SK-N-SH (cell line): ENCODE results near the gene PKIB. TPM values are rescaled to one million over a fixed set of nuclear protein-coding genes. Genes with fewer than 3 reads are reported as not detected.

Source experiments
- CTCF ChIA-PET: fragments of 300-600, 350-600 bp; formaldehyde crosslinking; extraction: SDS; loops from one replicate; lab custom pipeline; 2021; lab: Yijun Ruan, JAX
- POLR2A ChIA-PET: fragments of 350-600 bp; sonication (Branson Sonifier 250); formaldehyde crosslinking; extraction: SDS; loops from one replicate; lab custom pipeline; 2020; ENCODE audit warnings: antibody characterized with exemption, inconsistent platforms; lab: Yijun Ruan, JAX
- DNase-seq: peaks from one replicate; pipeline ENCODE4 v3.0.0; 2012
- H2AFZ ChIP-seq: fragments of 200-600 bp; sonication (generic); 2 replicates; pipeline ENCODE4 v1.8.1; 2016; ENCODE audit warnings: antibody characterized with exemption, mild to moderate bottlenecking, low read depth
- H3F3A ChIP-seq: fragments of 200-600 bp; sonication (generic); replicated peaks from 2 replicates; pipeline ENCODE3; 2016; ENCODE audit warnings: antibody characterized with exemption, mild to moderate bottlenecking; ENCODE audit not compliant: insufficient read depth
- H3K27ac ChIP-seq, 2 experiments: fragments of 200-500 bp in 1 of 2; fragments of 200-600 bp in 1 of 2; sonication (Bioruptor generic) in 1 of 2; sonication (generic), shearing (Covaris generic) in 1 of 2; 2 replicates each; pipeline versions ENCODE4 v1.5.1 to v1.6.1; 2014 to 2016; ENCODE audit warnings: low read depth in 2 of 2, inconsistent platforms in 1 of 2, low read length in 1 of 2, mild to moderate bottlenecking in 1 of 2, mixed read lengths in 1 of 2
- H3K27me3 ChIP-seq: fragments of 200-600 bp; sonication (generic), shearing (Covaris generic); 2 replicates; pipeline ENCODE4 v1.6.1; 2016; ENCODE audit warnings: mixed run types; ENCODE audit not compliant: insufficient read depth
- H3K36me3 ChIP-seq, 2 experiments: fragments of 200-500 bp in 1 of 2; fragments of 200-600 bp in 1 of 2; sonication (Bioruptor generic) in 1 of 2; sonication (generic) in 1 of 2; replicated peaks in 1 of 2; 2 replicates each; pipeline versions ENCODE3 to v1.5.1; 2014 to 2016; ENCODE audit warnings: low read length in 1 of 2, mild to moderate bottlenecking in 1 of 2; ENCODE audit not compliant: insufficient read depth in 2 of 2, control insufficient read depth in 1 of 2
- H3K4me1 ChIP-seq, 2 experiments: fragments of 200-500 bp in 1 of 2; fragments of 200-600 bp in 1 of 2; sonication (Bioruptor generic) in 1 of 2; sonication (generic), shearing (Covaris generic) in 1 of 2; 2 replicates each; pipeline versions ENCODE4 v1.5.1 to v1.6.1; 2014 to 2016; ENCODE audit warnings: low read depth in 1 of 2, low read length in 1 of 2, mixed run types in 1 of 2; ENCODE audit not compliant: insufficient read depth in 2 of 2, control insufficient read depth in 1 of 2
- H3K4me2 ChIP-seq: fragments of 200-600 bp; sonication (generic), shearing (Covaris generic); 2 replicates; pipeline ENCODE4 v1.6.1; 2017; ENCODE audit warnings: mixed run types
- H3K4me3 ChIP-seq, 2 experiments: fragments of 200-500 bp in 1 of 2; fragments of 200-600 bp in 1 of 2; sonication (Bioruptor generic) in 1 of 2; sonication (generic), shearing (Covaris generic) in 1 of 2; 2 replicates each; pipeline versions ENCODE4 v1.5.1 to v1.8.1; 2014 to 2016; ENCODE audit warnings: low read depth in 2 of 2, inconsistent platforms in 1 of 2, low read length in 1 of 2, mild to moderate bottlenecking in 1 of 2, mixed read lengths in 1 of 2, moderate library complexity in 1 of 2
- H3K79me2 ChIP-seq: fragments of 200-600 bp; sonication (generic); 2 replicates; pipeline ENCODE4 v1.8.1; 2017; ENCODE audit warnings: mild to moderate bottlenecking; ENCODE audit not compliant: insufficient read depth
- H3K9ac ChIP-seq: fragments of 200-600 bp; sonication (generic); 2 replicates; pipeline ENCODE4 v1.6.1; 2017; ENCODE audit warnings: mixed run types
- H3K9me2 ChIP-seq: fragments of 200-600 bp; sonication (generic); 2 replicates; pipeline ENCODE4 v1.6.1; 2017; ENCODE audit warnings: mixed run types
- H3K9me3 ChIP-seq: fragments of 200-600 bp; sonication (generic); 2 replicates; pipeline ENCODE4 v1.6.1; 2017; ENCODE audit warnings: mixed run types, mild to moderate bottlenecking, moderate library complexity
- H4K20me1 ChIP-seq: fragments of 200-600 bp; sonication (generic); 2 replicates; pipeline ENCODE4 v1.6.1; 2017; ENCODE audit warnings: mild to moderate bottlenecking, mixed run types; ENCODE audit not compliant: insufficient read depth
- CTCF ChIP-seq: fragments of 200-600 bp; sonication (generic); IDR thresholded peaks from 2 replicates; pipeline ENCODE4 v1.6.1; 2017; ENCODE audit warnings: antibody characterized with exemption, mild to moderate bottlenecking, moderate library complexity
- ELF1 ChIP-seq: IDR thresholded peaks from 2 replicates; pipeline ENCODE4 v1.4.0; 2012
- EP300 ChIP-seq, 2 experiments: IDR thresholded peaks; 2 replicates each; pipeline versions ENCODE4 v1.4.0 to v1.6.1; 2012; ENCODE audit warnings: borderline replicate concordance in 1 of 2, low read depth in 1 of 2, low read length in 1 of 2
- EZH2phosphoT487 ChIP-seq: fragments of 200-600 bp; sonication (generic); IDR thresholded peaks from 2 replicates; pipeline ENCODE4 v1.6.1; 2017; ENCODE audit warnings: low read depth, mixed run types, mild to moderate bottlenecking, antibody characterized with exemption, moderate library complexity, borderline replicate concordance
- FOSL2 ChIP-seq: IDR thresholded peaks from 2 replicates; pipeline ENCODE4 v1.4.0; 2012; ENCODE audit warnings: low read depth, mild to moderate bottlenecking, moderate library complexity, borderline replicate concordance
- FOXJ3 ChIP-seq: sonication (generic); formaldehyde crosslinking; IDR thresholded peaks from 2 replicates; pipeline ENCODE4 v1.5.1; 2020; ENCODE audit warnings: mild to moderate bottlenecking, missing genetic modification reagents
- FOXM1 ChIP-seq: IDR thresholded peaks from 2 replicates; pipeline ENCODE4 v1.4.0; 2012; ENCODE audit warnings: low read depth, mild to moderate bottlenecking
- GATA2 ChIP-seq: sonication (generic); formaldehyde crosslinking; IDR thresholded peaks from 2 replicates; pipeline ENCODE4 v1.5.0; 2020; ENCODE audit warnings: mild to moderate bottlenecking, missing genetic modification reagents
- JUND ChIP-seq: IDR thresholded peaks from 2 replicates; pipeline ENCODE4 v1.4.0; 2012
- MEF2A ChIP-seq: IDR thresholded peaks from 2 replicates; pipeline ENCODE4 v1.4.0; 2012; ENCODE audit warnings: low read depth, borderline replicate concordance
- NRF1 ChIP-seq: IDR thresholded peaks from 2 replicates; pipeline ENCODE4 v1.6.1; 2012; ENCODE audit warnings: low read depth, mild to moderate bottlenecking, low read length
- RCOR1 ChIP-seq: fragments of 150-350 bp; IDR thresholded peaks from 2 replicates; pipeline ENCODE4 v1.6.1; 2017; ENCODE audit warnings: antibody characterized with exemption, low read length
- RFX5 ChIP-seq: IDR thresholded peaks from 2 replicates; pipeline ENCODE4 v1.6.1; 2012; ENCODE audit warnings: mild to moderate bottlenecking, improper control_type of control experiment, low read length
- TAF1 ChIP-seq: IDR thresholded peaks from 2 replicates; pipeline ENCODE4 v1.6.1; 2012; ENCODE audit warnings: low read depth, mild to moderate bottlenecking, low read length, moderate library complexity, borderline replicate concordance
- TCF12 ChIP-seq: IDR thresholded peaks from 2 replicates; pipeline ENCODE4 v1.4.0; 2012
- TEAD4 ChIP-seq: IDR thresholded peaks from 2 replicates; pipeline ENCODE4 v1.4.0; 2012; ENCODE audit warnings: mild to moderate bottlenecking, borderline replicate concordance; ENCODE audit not compliant: insufficient read depth
- YY1 ChIP-seq: IDR thresholded peaks from 2 replicates; pipeline ENCODE4 v1.4.0; 2012; ENCODE audit warnings: low read depth, mild to moderate bottlenecking
- WGBS: methylation state at CpG from one replicate; pipeline ENCODE4 v1.1.6; 2017; ENCODE audit warnings: low lambda C conversion rate; 5-methylcytosine and 5-hydroxymethylcytosine counted together
- polyA plus RNA-seq, 3 experiments: library from polyadenylated mRNA; depleted of rRNA; stranded (reverse); fragments of >200 nt; gene quantifications; 2 replicates each; pipeline ENCODE4 v1.2.3, GENCODE V29; 2012
- TF ChIP-seq, protein P1 (sequence below): fragments of 150-350 bp; IDR thresholded peaks from 2 replicates; pipeline ENCODE4 v1.6.1; 2017; ENCODE audit warnings: antibody characterized with exemption, low read length, low read depth, borderline replicate concordance
- TF ChIP-seq, protein P2 (sequence below): fragments of 150-350 bp; IDR thresholded peaks from 2 replicates; pipeline ENCODE4 v1.6.1; 2016; ENCODE audit warnings: mild to moderate bottlenecking, low read depth, low read length

PKIB gene
- polyA plus RNA-seq, 1 of the 3 experiments (the other 2 are of a cell fraction), result 0.30 TPM

DNA sequence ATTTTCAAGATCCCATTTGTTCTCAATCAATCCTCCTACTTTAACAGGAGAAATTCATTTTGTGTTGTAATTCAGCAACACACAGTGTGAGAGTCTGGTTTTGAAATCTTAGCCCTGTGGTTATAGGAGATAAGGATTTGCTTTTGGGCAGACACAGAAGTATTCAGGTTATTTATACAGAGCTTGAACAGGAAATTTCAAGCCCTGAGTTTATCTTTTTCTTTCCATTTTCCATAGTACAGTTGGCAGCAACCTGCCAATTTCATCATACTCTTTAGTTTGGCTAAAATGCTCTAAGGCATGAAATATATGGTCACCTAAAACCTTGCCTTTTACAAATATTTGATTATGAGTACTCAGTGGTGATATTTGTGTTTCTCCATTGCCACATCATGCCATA lies 41.4 kb downstream of the PKIB start:
- CTCF ChIA-PET, result no interaction called here
- DNase-seq, result no peak
- no peak overlapping the region for H3K4me2 ChIP-seq

DNA sequence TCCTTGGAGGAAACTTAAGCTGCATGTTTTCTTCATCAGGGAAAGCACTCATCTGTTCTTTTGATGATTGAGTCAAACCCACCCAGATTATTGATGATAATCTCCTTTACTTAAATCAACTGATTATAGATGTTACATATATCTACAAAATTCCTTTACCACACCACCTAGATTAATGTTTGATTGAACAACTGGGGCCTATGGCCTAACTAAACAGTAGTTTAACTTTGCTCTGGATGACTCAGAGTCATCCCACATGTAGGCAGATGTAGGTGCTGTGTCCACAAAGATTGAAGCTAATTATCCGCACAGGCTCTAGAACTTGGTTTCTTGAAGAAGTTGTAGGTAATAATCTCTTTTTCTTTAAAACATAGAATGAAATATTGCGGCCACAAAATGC lies 42.2 kb downstream of the PKIB start:
- Histone ChIP-seq H2AFZ (no peak overlapping the region), H3K27me3 (no peaks in the 10 kb centered on the region), H3K27ac (no peak overlapping the region), H3K4me2 (no peak overlapping the region), H3K79me2 (no peaks in the 10 kb centered on the region), H3K9me2 (no peaks in the 10 kb centered on the region), H4K20me1 (no peaks in the 10 kb centered on the region), H3F3A (no peaks in the 10 kb centered on the region), H3K4me3 (no peak overlapping the region), H3K36me3 (no peaks in the 10 kb centered on the region), H3K9me3 (no peaks in the 10 kb centered on the region), H3K9ac (no peak overlapping the region), H3K4me1 (no peaks in the 10 kb centered on the region; a peak in 1 of 4 replicates)
- WGBS, result 37% methylated on average over 2 of the region's 2 CpGs
- DNase-seq, result no peak
- TF ChIP-seq MEF2A (no peak), EZH2phosphoT487 (no peak), TEAD4 (no peak), EP300 (IDR thresholded peaks at IDR 0.05; ENCODE audit: borderline replicate concordance in 1 of 2, low read depth in 1 of 2, low read length in 1 of 2) (no peak), FOXJ3 (no peak), FOSL2 (no peak), RCOR1 (no peak), TAF1 (no peak), GATA2 (no peak), YY1 (no peak), TCF12 (no peak), ELF1 (no peak), RFX5 (no peak), CTCF (no peak), JUND (no peak), NRF1 (no peak), FOXM1 (no peak)
- TF ChIP-seq, protein P1, sequence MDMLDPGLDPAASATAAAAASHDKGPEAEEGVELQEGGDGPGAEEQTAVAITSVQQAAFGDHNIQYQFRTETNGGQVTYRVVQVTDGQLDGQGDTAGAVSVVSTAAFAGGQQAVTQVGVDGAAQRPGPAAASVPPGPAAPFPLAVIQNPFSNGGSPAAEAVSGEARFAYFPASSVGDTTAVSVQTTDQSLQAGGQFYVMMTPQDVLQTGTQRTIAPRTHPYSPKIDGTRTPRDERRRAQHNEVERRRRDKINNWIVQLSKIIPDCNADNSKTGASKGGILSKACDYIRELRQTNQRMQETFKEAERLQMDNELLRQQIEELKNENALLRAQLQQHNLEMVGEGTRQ, result no peak
- TF ChIP-seq, protein P2, sequence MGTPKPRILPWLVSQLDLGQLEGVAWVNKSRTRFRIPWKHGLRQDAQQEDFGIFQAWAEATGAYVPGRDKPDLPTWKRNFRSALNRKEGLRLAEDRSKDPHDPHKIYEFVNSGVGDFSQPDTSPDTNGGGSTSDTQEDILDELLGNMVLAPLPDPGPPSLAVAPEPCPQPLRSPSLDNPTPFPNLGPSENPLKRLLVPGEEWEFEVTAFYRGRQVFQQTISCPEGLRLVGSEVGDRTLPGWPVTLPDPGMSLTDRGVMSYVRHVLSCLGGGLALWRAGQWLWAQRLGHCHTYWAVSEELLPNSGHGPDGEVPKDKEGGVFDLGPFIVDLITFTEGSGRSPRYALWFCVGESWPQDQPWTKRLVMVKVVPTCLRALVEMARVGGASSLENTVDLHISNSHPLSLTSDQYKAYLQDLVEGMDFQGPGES, result no peak
- CTCF ChIA-PET, result no interaction called here
- POLR2A ChIA-PET, result no interaction called here

More for the DNA sequence above, 41.4 kb downstream of the PKIB start:
- H3F3A ChIP-seq, result no peaks in the 10 kb centered on the region
- no peaks in the 10 kb centered on the region for H4K20me1 ChIP-seq
- no peak overlapping the region for H2AFZ ChIP-seq
- H3K36me3 ChIP-seq, result no peaks in the 10 kb centered on the region
- no peaks in the 10 kb centered on the region for H3K27me3 ChIP-seq
- no peaks in the 10 kb centered on the region for H3K79me2 ChIP-seq
- no peak overlapping the region for H3K9ac ChIP-seq
- no peaks in the 10 kb centered on the region for H3K9me2 ChIP-seq
- TF ChIP-seq FOXM1, result no peak
- no peak for TF ChIP-seq ELF1
- no peak overlapping the region for H3K27ac ChIP-seq
- POLR2A ChIA-PET, result no interaction called here
- H3K4me3 ChIP-seq, result no peak overlapping the region
- H3K9me3 ChIP-seq, result no peaks in the 10 kb centered on the region
- no peaks in the 10 kb centered on the region; a peak in 1 of 4 replicates for H3K4me1 ChIP-seq
